K562 (cell line): ENCODE data around the gene DIPK1A. TPM values are rescaled to one million over a fixed set of nuclear protein-coding genes. Genes with fewer than 3 reads are reported as not detected.

ENCODE experiments used
- ATAC-seq: fragments of 200-7000 bp; cut with Tn5 transposase; 3 replicates; pipeline ENCODE4 v1.9.1; 2020; ENCODE audit warnings: moderate library complexity
- BruUV-seq: library from RNA; stranded (reverse); fragments of 400-500 nt; replicated peaks from 2 replicates; lab custom pipeline; 2021; lab: Mats Ljungman, UMichigan
- CTCF ChIA-PET: fragments of 300-600 bp; formaldehyde crosslinking; extraction: SDS; loops from one replicate; lab custom pipeline; 2021; ENCODE audit warnings: low intra/inter-chr PET ratio; lab: Yijun Ruan, JAX
- POLR2A ChIA-PET: fragments of 300-600, 350-650 bp; sonication (Branson Sonifier 250); formaldehyde crosslinking; extraction: SDS; loops from one replicate; lab custom pipeline; 2021; ENCODE audit warnings: antibody characterized with exemption, inconsistent platforms; lab: Yijun Ruan, JAX
- DNase-seq, 4 experiments: peaks; one replicate each; pipeline versions ENCODE4 v3.0.0 to v3.0.0-alpha.2; 2011 to 2018; ENCODE audit warnings: low spot score in 3 of 4, mixed read lengths in 3 of 4; ENCODE audit errors: extremely low read depth in 1 of 4
- FAIRE-seq: peaks from 2 replicates; lab custom pipeline; 2011; peaks lifted over from hg19 to GRCh38; lab: Jason Lieb, UNC
- H2AFZ ChIP-seq: 2 replicates; pipeline ENCODE4 v1.6.0; 2011; ENCODE audit warnings: low read depth, low read length, control low read depth, inconsistent platforms
- H3K27ac ChIP-seq: fragments of 200-600 bp; 3 replicates; pipeline ENCODE4 v1.8.0; 2011; ENCODE audit warnings: low read depth, mild to moderate bottlenecking, control low read depth, inconsistent platforms, low read length, moderate library complexity, mixed read lengths; ENCODE audit errors: extremely low read depth
- H3K27me3 ChIP-seq, 2 experiments: fragments of 300-600 bp in 1 of 2; 2 replicates in 1 of 2; 3 replicates in 1 of 2; pipeline versions ENCODE4 v1.6.0 to v1.8.0; 2011; ENCODE audit warnings: inconsistent platforms in 2 of 2, low read length in 2 of 2, mild to moderate bottlenecking in 1 of 2, mixed read lengths in 1 of 2, moderate library complexity in 1 of 2; ENCODE audit not compliant: control insufficient read depth in 2 of 2, insufficient read depth in 2 of 2
- H3K36me3 ChIP-seq: fragments of 300-600 bp; 3 replicates; pipeline ENCODE4 v1.8.0; 2011; ENCODE audit warnings: mild to moderate bottlenecking, low read length, inconsistent platforms; ENCODE audit not compliant: control insufficient read depth, insufficient read depth
- H3K4me1 ChIP-seq, 2 experiments: fragments of 200-600 bp in 1 of 2; replicated peaks in 1 of 2; 2 replicates in 1 of 2; 3 replicates in 1 of 2; pipeline versions ENCODE4 v1.5.1 to v1.8.0; 2011; ENCODE audit warnings: inconsistent platforms in 2 of 2, low read length in 2 of 2, mild to moderate bottlenecking in 1 of 2, mixed read lengths in 1 of 2, moderate library complexity in 1 of 2; ENCODE audit not compliant: control insufficient read depth in 2 of 2, insufficient read depth in 2 of 2
- H3K4me2 ChIP-seq: 2 replicates; pipeline ENCODE4 v1.6.1; 2011; ENCODE audit warnings: low read length, control low read depth, inconsistent platforms, mixed read lengths; ENCODE audit not compliant: insufficient read depth
- H3K4me3 ChIP-seq: fragments of 200-600 bp; sonication (generic), shearing (Covaris generic); 2 replicates; pipeline ENCODE4 v1.5.1; 2016; ENCODE audit warnings: control low read depth, inconsistent platforms
- H3K79me2 ChIP-seq: fragments of 200-600 bp; 3 replicates; pipeline ENCODE4 v1.8.0; 2011; ENCODE audit warnings: low read length, inconsistent platforms; ENCODE audit not compliant: control insufficient read depth, insufficient read depth
- H3K9ac ChIP-seq, 2 experiments: 2 replicates each; pipeline versions ENCODE4 v1.6.0 to v1.6.1; 2011; ENCODE audit warnings: low read depth in 2 of 2, low read length in 2 of 2, control low read depth in 1 of 2, inconsistent platforms in 1 of 2, mild to moderate bottlenecking in 1 of 2, mixed read lengths in 1 of 2; ENCODE audit not compliant: insufficient read depth in 1 of 2
- H3K9me1 ChIP-seq: one replicate; pipeline ENCODE4 v1.6.0; 2011; ENCODE audit warnings: inconsistent platforms, mild to moderate bottlenecking, low read length, moderate library complexity; ENCODE audit not compliant: control insufficient read depth, insufficient read depth
- H3K9me3 ChIP-seq: replicated peaks from 2 replicates; pipeline ENCODE4 v1.5.1; 2011; ENCODE audit warnings: low read depth, low read length, inconsistent platforms; ENCODE audit not compliant: control insufficient read depth, insufficient read depth
- H4K20me1 ChIP-seq: replicated peaks from 2 replicates; pipeline ENCODE4 v1.6.1; 2011; ENCODE audit warnings: low read length, inconsistent platforms, mixed read lengths; ENCODE audit not compliant: control insufficient read depth, insufficient read depth
- ARID4B ChIP-seq: sonication (generic); formaldehyde crosslinking; IDR thresholded peaks from 2 replicates; pipeline ENCODE4 v1.8.0; 2022; ENCODE audit warnings: mild to moderate bottlenecking, missing genetic modification reagents
- C11orf30 ChIP-seq: fragments of 450-650 bp; IDR thresholded peaks from 2 replicates; pipeline ENCODE4 v1.6.1; 2016; ENCODE audit warnings: low read depth, mild to moderate bottlenecking
- NBN ChIP-seq: fragments of 450-650 bp; IDR thresholded peaks from 2 replicates; pipeline ENCODE4 v1.6.1; 2016; ENCODE audit warnings: low read depth, mild to moderate bottlenecking
- NELFE ChIP-seq: IDR thresholded peaks from 2 replicates; pipeline ENCODE4 v1.6.1; 2011; ENCODE audit warnings: mild to moderate bottlenecking; ENCODE audit not compliant: insufficient read depth, insufficient read length
- PHB ChIP-seq: fragments of 250-450 bp; sonication (Bioruptor Pico); IDR thresholded peaks from 2 replicates; pipeline ENCODE4 v1.5.0; 2021
- RBM25 ChIP-seq: fragments of 200-400 bp; formaldehyde crosslinking; IDR thresholded peaks from 2 replicates; pipeline ENCODE4 v1.6.1; 2018; ENCODE audit warnings: low read length, low read depth, moderate library complexity; ENCODE audit not compliant: severe bottlenecking
- SMAD2 ChIP-seq: fragments of 150-350 bp; IDR thresholded peaks from 2 replicates; pipeline ENCODE4 v1.6.1; 2014; ENCODE audit warnings: low read depth, mild to moderate bottlenecking, low read length
- SREBF1 ChIP-seq: fragments of 150-350 bp; IDR thresholded peaks from 2 replicates; pipeline ENCODE4 v1.6.1; 2014; ENCODE audit warnings: antibody characterized with exemption, low read depth, low read length, borderline replicate concordance
- ZNF121 ChIP-seq: sonication (generic); formaldehyde crosslinking; conservative IDR thresholded peaks from 2 replicates; pipeline ENCODE4 v1.8.0; 2022; ENCODE audit warnings: missing genetic modification reagents
- ZNF217 ChIP-seq: sonication (generic); formaldehyde crosslinking; IDR thresholded peaks from 2 replicates; pipeline ENCODE4 v1.8.0; 2022; ENCODE audit warnings: mild to moderate bottlenecking, missing genetic modification reagents
- ZNF655 ChIP-seq: fragments of 250-450 bp; sonication (Bioruptor Pico); IDR thresholded peaks from 2 replicates; pipeline ENCODE4 v1.5.0; 2021
- WGBS: fragments of 100-300 bp; shearing (Covaris generic); methylation state at CpG from one replicate; pipeline ENCODE4 v1.1.6; 2016; ENCODE audit warnings: low coverage, mixed read lengths; ENCODE audit not compliant: insufficient coverage; ENCODE audit errors: missing lambda C conversion rate; 5-methylcytosine and 5-hydroxymethylcytosine counted together
- in situ Hi-C: fragments of 300-500 bp; cut with MboI; formaldehyde crosslinking; loops from 4 replicates; pipeline ENCODE4 v1.15.0; 2018; ENCODE audit warnings: inconsistent platforms, mixed read lengths
- intact Hi-C: fragments of 100-400 bp; cut with micrococcal nuclease; formaldehyde crosslinking; loops from 2 replicates; pipeline ENCODE4 v1.14.2; 2022
- polyA plus RNA-seq, 8 experiments: library from polyadenylated mRNA; depleted of rRNA in 4 of 8; stranded (reverse) in 5 of 8; unstranded in 3 of 8; fragments of >200 nt; fragmentation: Nextera tagmentation in 2 of 8; fragmentation: Illumina TruSeq in 1 of 8; extraction: Ambion mirVana in 2 of 8; extraction: Trizol in 1 of 8; gene quantifications; 2 replicates each; pipeline versions ENCODE4 v1.2.1 to v1.2.3, GENCODE V29; 2011 to 2014; ENCODE audit warnings: inconsistent platforms in 1 of 8, missing spikeins in 1 of 8
- total RNA-seq, 7 experiments: library from RNA; depleted of rRNA in 6 of 7; stranded (reverse); fragments of >200 nt in 6 of 7; fragmentation: Illumina TruSeq in 2 of 7; extraction: Trizol in 2 of 7; gene quantifications; 2 replicates each; pipeline versions ENCODE4 v1.2.1 to v1.2.3, GENCODE V29; 2011 to 2021; ENCODE audit warnings: low replicate concordance in 1 of 7

DIPK1A gene
- total and polyA plus RNA-seq, 9 of the 15 experiments (the other 6 are each of a cell fraction or from before 2014, with no cell fraction given): 0.54 to 2.5 (median 1.3) TPM

- in situ Hi-C loops: no loop called here
- Histone ChIP-seq H3K4me1 (peaks cover 0 to 9% of the 10 kb centered on the region in 2 experiments; a peak in 3 of 5 replicates), H2AFZ (no peak overlapping the region), H3K9me3 (no peaks in the 10 kb centered on the region), H3K27ac (no peak overlapping the region), H3K36me3 (no peaks in the 10 kb centered on the region), H3K79me2 (no peaks in the 10 kb centered on the region), H3K9me1 (no peaks in the 10 kb centered on the region), H3K9ac (no peak overlapping the region), H3K4me2 (no peak overlapping the region), H3K4me3 (no peak overlapping the region), H3K27me3 (no peaks in the 10 kb centered on the region), H4K20me1 (no peaks in the 10 kb centered on the region)
- CTCF ChIA-PET: no interaction called here
- intact Hi-C loops: no loop called here
- ATAC-seq: no peak
- no peak for DNase-seq
- no peak for FAIRE-seq
- no TSS peak for BruUV-seq
- POLR2A ChIA-PET: interaction anchor here (0.6 to 2.2 kb wide), 3 partner anchors 11 to 552 kb away, joined by 3 to 15 read pairs (median 3); no protein-coding TSS in a partner anchor
- WGBS: 89% methylated on average over 7 of the region's 7 CpGs
- TF ChIP-seq NELFE: no peak
- no peak for TF ChIP-seq SMAD2
- no peak for TF ChIP-seq ZNF217 (CRISPR knock-in tag)
- TF ChIP-seq RBM25: peak; percentile 65
- peak; percentile 14; the same call in 1 of the 2 replicates for TF ChIP-seq C11orf30
- TF ChIP-seq ZNF121: peak; percentile 85
- TF ChIP-seq ZNF655 (CRISPR knock-in tag): no peak
- no peak for TF ChIP-seq ARID4B (CRISPR knock-in tag)
- no peak for TF ChIP-seq PHB (CRISPR knock-in tag)
- no peak for TF ChIP-seq NBN
- TF ChIP-seq SREBF1: no peak
Measured at GRCh38 chr1:92803140-92803887, 157.9 kb downstream of the DIPK1A start.
